Middle frontal gyrus (tissue), 1 donor: ENCODE results near the gene PKP1.

Experiments used
- DNase-seq: peaks from one replicate; pipeline ENCODE4 v3.0.0-alpha.2; 2015; ENCODE audit warnings: low spot score; ENCODE audit errors: extremely low spot score

Gene PKP1

DNA sequence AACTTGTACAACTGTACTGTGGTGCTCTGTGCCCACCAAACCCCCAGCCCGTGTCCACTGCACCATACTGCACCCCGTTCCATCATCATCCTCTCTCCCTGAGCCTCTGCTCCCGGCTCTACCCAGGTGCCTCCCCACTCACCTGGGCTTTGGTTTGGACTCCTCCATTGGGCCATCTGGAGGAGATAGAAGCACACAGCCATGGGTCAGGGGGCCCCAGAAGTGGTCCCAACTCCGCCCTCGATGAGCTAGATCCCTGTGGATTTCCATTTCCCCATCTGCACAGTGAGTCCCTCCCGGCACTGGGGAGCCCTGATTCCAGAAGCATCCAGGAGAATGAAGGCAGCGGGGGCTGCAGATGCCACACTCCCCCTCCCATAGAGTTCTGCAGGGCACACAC, 83.4 kb downstream of the PKP1 start:
- DNase-seq, result no peak

DNA sequence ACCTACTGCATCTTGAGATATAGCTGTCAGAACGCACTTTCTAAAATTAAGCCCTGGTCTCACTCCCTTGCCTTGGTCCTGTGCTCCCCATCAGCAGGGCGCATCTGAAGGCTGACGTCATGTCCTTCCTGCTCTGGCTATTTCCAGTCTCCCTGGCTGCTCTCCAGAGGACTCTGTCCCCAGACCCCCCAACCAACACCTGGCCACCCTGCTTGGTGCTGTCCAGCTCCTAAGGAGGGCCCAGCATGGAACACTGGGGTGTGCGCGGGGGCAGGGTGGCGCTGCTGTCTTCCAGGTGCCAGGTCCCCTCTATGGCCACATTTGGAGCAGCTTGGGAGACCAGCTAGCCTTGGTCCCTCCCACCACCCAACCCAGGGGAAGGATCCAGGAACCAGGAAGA, 85.9 kb downstream of the PKP1 start:
- no peak for DNase-seq

DNA sequence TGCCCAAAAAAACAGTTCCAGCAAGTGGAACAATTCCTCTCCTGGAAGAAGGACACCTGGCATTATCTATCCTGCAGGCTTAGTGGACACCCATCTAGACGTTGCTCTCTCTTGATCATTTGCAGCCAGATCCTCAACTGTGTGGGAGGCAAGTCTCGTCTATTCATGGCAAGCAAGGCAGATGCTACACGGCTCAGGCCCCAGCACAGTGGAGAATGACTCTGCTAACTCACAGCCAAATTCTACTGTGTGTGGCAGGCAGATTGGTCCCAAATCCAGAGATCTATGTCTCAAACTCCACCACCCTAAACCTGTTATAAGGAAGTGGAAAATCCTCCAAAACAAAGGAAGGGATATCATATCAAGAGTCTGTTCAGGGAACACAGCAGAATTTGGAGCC, 87.2 kb downstream of the PKP1 start:
- peak; percentile 32 for DNase-seq

DNA sequence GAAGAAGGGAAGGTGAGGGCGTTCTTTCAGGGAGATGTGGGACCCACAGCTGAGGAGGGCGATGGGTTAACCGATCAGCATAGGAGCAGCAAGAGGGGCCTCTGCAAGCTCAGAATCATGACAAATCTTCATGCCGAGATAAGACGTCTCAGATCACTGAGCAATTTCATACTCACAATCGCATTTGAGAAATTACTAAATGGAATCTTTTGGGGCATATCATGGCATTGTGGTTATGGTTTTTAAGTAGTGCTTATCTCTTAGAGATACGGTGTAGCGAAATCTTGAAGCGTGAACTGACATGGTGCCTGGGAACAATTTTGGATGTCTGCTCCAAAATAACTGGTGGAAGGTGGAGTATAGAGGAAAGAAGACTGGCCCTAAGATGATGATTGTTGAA, 88.0 kb downstream of the PKP1 start:
- no peak for DNase-seq

DNA sequence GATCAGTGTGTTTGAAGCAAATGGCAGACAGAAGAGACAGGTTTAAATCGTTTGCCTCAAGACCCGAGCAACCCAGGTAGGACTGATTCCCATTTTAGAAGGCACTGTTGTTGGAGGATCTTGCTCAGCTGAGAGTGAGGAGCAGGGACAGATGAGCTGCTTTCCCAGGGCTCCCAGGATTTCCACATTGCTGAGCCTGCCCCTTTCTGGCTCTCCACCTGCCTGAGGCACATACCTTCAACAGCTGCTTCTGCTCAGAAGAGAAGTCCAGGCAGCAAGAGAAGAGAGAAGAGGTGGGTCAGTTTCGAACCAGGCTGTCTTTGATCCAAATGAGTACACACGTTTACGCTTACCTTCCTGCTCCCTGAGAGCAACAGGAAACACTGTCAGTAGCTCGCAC, 88.5 kb downstream of the PKP1 start:
- DNase-seq, result no peak

GRCh38 chr1:201374364-201374763, 91.1 kb downstream of the PKP1 start:
- DNase-seq, result no peak

DNA sequence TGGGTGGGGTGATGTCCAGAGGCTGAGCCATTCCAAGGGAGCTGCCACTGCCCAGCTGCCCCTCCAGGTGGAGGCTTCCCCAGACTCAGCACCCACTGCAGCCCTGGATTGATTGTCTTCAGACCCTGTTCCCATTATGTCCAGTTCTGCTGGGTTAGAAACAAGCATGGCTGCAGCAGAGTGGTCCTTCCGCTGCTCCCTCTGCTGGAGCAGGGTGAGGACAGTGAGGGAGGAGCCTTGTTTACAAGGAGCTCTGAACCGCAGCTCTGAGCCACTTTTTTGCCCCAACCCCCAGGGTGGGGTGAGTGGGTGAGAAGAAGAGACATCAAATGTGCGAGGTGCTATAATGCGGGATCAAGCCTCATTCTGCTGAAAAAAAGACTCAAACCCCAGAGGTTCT, 91.9 kb downstream of the PKP1 start:
- no peak for DNase-seq

DNA sequence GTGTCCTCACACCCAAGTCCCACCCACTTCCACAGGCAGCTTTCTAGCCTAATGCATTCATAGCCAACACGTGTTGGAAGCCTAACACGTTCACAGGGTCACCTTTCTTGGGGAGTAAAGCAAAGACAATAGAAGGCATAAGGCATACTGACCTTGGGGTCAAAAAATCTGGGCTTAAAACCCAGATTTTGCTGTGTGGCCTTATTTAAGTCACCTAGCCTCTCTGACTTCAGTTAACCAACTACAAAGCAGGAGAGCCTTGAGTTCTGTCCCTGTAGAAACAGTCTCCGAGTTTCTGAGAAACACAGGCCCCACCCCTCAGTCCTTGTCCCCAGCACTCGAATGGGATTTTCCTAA, 92.8 kb downstream of the PKP1 start:
- DNase-seq, result no peak

DNA sequence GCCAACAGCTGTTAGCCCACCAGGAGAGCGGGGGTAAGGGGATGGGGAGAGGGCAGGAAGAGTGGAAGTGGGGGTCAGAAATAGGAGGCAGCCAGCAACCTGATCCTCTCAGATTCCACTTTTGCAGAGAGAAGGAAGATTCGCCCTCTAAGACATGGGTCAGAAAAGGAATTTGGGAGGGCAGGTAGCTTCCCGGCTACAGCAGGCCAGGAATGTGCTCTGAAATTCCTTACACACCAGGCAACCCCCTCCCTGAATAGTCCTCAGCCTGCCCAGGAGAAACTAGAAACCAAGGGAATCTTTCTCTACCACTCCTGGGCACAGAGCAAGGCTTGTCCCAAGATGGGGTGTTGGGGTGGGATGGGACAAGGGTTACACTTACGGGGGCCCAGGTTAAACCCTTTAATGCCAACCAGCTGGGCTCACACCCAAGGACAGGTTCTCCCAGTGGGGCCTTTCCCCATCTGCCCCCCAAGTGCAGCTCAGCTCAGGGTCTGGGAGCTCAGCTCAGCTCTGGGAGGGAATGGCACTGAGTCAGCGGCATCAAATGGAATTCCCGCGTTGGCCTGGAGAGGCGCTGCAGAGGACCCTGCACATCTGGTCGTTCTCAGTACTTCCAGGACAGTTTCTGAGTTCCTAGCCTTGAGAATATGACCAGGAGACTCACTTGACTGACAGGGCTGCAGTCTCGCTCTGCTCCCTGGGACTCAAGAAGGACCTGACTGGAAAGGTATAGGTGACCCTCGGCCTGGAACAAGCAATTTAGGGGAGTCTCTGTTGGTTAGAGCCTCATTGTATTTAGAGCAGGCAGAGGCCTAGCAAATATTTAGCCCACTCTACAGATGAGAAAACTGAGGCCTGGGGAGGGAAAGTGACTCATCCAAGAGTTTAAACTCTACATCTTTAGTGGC, 93.4 kb downstream of the PKP1 start:
- DNase-seq, result no peak

DNA sequence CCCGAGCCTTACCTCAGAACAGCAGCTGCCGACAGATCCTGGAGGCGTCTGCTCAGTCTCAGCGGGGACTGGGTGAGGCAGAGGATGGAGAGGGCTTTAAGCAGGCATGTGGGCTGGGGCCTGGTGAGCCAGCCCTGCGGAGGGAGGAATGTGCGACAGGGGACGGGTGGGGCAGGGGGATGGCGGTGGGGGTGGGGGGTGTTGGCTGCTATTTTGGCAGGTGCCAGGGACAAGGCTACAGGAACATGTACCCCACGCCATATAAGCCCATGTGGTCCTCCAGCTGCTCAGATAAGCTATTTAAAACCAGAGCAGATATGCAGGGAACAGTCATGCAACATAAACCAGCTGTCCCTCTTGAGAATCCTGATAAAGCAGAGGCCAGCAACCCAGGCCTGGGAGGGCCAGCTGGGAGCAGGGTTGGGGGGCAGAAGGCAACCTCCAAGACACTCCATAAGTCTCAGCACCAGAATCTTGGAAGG, 94.3 kb downstream of the PKP1 start, which contains the start of gene TNNT2:
TSS of gene TNNT2 (minus strand) at position 70 of the 482 bp plus-strand sequence. CDS start 4,426 bp downstream, outside the sequence.
- DNase-seq, result no peak

GRCh38 chr1:201378804-201379203, 95.5 kb downstream of the PKP1 start:
- DNase-seq, result no peak

DNA sequence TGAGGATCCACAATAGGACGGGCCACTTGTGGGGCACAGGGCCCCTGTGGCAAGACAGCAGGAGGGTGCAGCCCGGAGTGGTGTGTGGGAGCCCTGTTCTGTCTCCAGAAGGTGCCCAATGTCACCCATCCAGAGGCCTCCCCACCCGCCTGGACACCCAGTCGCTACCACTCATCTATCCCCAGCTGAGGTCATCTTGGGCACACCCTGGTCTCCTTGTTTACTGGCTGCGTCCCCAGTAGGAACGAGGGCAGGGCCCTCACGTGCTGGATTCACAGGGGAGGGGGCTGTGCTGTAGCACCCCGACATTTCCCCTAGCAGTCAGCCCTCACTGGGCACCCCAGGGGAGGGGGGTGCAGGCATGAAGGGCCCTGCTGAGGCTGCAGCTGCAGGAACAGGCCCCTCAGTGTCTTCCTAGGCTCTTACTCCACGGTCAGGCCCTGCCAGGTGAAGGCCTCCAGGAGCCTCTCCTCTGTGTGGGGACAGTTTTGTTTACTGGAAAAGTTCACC, 96.5 kb downstream of the PKP1 start:
- DNase-seq, result no peak

DNA sequence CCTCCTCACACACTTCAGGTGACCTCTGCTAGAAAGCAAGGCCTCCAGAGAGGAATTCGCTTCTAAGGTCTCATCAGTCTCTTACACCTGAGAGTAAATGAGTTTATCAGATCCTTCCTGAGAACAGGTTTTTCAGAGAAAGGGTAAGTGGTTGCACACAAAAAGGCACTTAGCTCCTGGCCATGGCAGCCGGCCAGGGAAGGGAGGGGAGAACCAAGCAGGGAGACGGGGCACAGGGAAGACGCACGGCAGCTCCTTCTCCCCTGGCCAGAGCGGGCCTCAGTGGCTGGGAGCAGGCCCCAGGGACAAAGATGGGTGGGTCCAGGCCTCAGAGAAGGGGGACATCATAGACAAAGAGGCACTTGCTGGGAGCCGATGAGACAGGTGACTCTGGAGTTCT, 97.8 kb downstream of the PKP1 start:
- DNase-seq, result no peak
